DOHH2 (cell line): Measurements from ENCODE around the gene FAM120A.

ENCODE experiments used
- CTCF ChIP-seq: fragments of 200-600 bp; sonication (generic); IDR thresholded peaks from one replicate; pipeline ENCODE4 v1.5.1; 2014; ENCODE audit warnings: antibody characterized with exemption, mild to moderate bottlenecking, low read depth, low read length; ENCODE audit not compliant: poor library complexity, severe bottlenecking
- EZH2phosphoT487 ChIP-seq: fragments of 200-600 bp; sonication (generic); IDR thresholded peaks from 2 replicates; pipeline ENCODE4 v1.6.1; 2017; ENCODE audit warnings: borderline replicate concordance, mild to moderate bottlenecking, antibody characterized with exemption, low read length, moderate library complexity, mixed read lengths

- TF ChIP-seq CTCF, result no peak
- no peak for TF ChIP-seq EZH2phosphoT487
These were observed 58.6 kb downstream of the FAM120A start for GRCh38 chr9:93510041-93510440.
